HCT116 (cell line): ENCODE data around the gene NOTCH4. TPM values are rescaled to one million over a fixed set of nuclear protein-coding genes. Genes with fewer than 3 reads are reported as not detected.

ENCODE experiments used
- ATAC-seq: fragments of 200-7000 bp; cut with Tn5 transposase; 2 replicates; pipeline ENCODE4 v1.9.1; 2020; ENCODE audit warnings: mild to moderate bottlenecking, moderate library complexity
- BruUV-seq: library from RNA; stranded (reverse); fragments of 400-500 nt; replicated peaks from 2 replicates; lab custom pipeline; 2021; lab: Mats Ljungman, UMichigan
- CTCF ChIA-PET: fragments of 300-600 bp; sonication (Branson Sonifier 250); formaldehyde crosslinking; loops from one replicate; lab custom pipeline; 2021; ENCODE audit warnings: antibody characterized with exemption; lab: Charles Lee
- POLR2A ChIA-PET: fragments of 300-600, 350-600 bp; sonication (Branson Sonifier 250); formaldehyde crosslinking; loops from one replicate; lab custom pipeline; 2021; ENCODE audit warnings: antibody characterized with exemption; lab: Charles Lee
- RAD21 ChIA-PET, 2 experiments: fragments of 300-600 bp; sonication (Branson Sonifier 250); formaldehyde crosslinking; loops; one replicate each; lab custom pipeline; 2023; ENCODE audit warnings: low total read pairs in 2 of 2; ENCODE audit not compliant: uncharacterized antibody in 2 of 2, unreplicated experiment in 2 of 2, low non-redundant PET in 1 of 2; lab: Charles Lee
- DNase-seq: peaks from one replicate; pipeline ENCODE4 v3.0.0-alpha.2; 2010; ENCODE audit warnings: low read depth, low spot score
- H2AFZ ChIP-seq: fragments of 200-600 bp; shearing (Covaris generic), sonication (generic); 2 replicates; pipeline ENCODE4 v1.6.1; 2017; ENCODE audit warnings: low read depth, mixed run types, mixed read lengths, antibody characterized with exemption, low read length; ENCODE audit not compliant: poor library complexity, severe bottlenecking
- H3K27ac ChIP-seq: 2 replicates; pipeline ENCODE4 v1.5.1; 2012; ENCODE audit warnings: low read depth, low read length
- H3K27me3 ChIP-seq: fragments of 200-600 bp; sonication (generic); 2 replicates; pipeline ENCODE4 v1.6.1; 2016; ENCODE audit warnings: mixed run types, low read length, mixed read lengths; ENCODE audit not compliant: insufficient read depth
- H3K36me3 ChIP-seq, 2 experiments: fragments of 200-500 bp in 1 of 2; fragments of 200-600 bp in 1 of 2; sonication (Bioruptor generic) in 1 of 2; sonication (generic) in 1 of 2; 2 replicates each; pipeline versions ENCODE4 v1.5.1 to v1.6.1; 2014 to 2016; ENCODE audit warnings: low read length in 2 of 2, inconsistent platforms in 1 of 2, mixed read lengths in 1 of 2, mixed run types in 1 of 2; ENCODE audit not compliant: insufficient read depth in 2 of 2, control insufficient read depth in 1 of 2
- H3K4me1 ChIP-seq, 2 experiments: fragments of 200-600 bp in 1 of 2; sonication (generic) in 1 of 2; 2 replicates each; pipeline versions ENCODE4 v1.5.1 to v1.6.1; 2012 to 2017; ENCODE audit warnings: low read length in 2 of 2, inconsistent platforms in 1 of 2, mild to moderate bottlenecking in 1 of 2, mixed read lengths in 1 of 2, mixed run types in 1 of 2, moderate library complexity in 1 of 2; ENCODE audit not compliant: insufficient read depth in 2 of 2, control insufficient read depth in 1 of 2
- H3K4me2 ChIP-seq: fragments of 200-600 bp; sonication (generic); 2 replicates; pipeline ENCODE4 v1.6.1; 2017; ENCODE audit warnings: mixed run types, low read length, mixed read lengths
- H3K4me3 ChIP-seq, 2 experiments: fragments of 200-600 bp in 1 of 2; sonication (generic) in 1 of 2; replicated peaks in 1 of 2; 2 replicates each; pipeline ENCODE4 v1.5.1; 2011 to 2016; ENCODE audit warnings: low read length in 2 of 2, control low read depth in 1 of 2, low read depth in 1 of 2, mild to moderate bottlenecking in 1 of 2, mixed read lengths in 1 of 2, mixed run types in 1 of 2
- H3K79me2 ChIP-seq: fragments of 200-600 bp; sonication (generic); 2 replicates; pipeline ENCODE4 v1.6.1; 2017; ENCODE audit warnings: mild to moderate bottlenecking, mixed run types, low read length, moderate library complexity, mixed read lengths; ENCODE audit not compliant: insufficient read depth
- H3K9ac ChIP-seq: fragments of 200-600 bp; sonication (generic); 2 replicates; pipeline ENCODE4 v1.6.1; 2016; ENCODE audit warnings: low read length, mixed read lengths
- H3K9me2 ChIP-seq: fragments of 200-600 bp; sonication (generic), shearing (Covaris generic); 2 replicates; pipeline ENCODE4 v1.6.1; 2017; ENCODE audit warnings: mixed run types, mild to moderate bottlenecking, moderate library complexity; ENCODE audit not compliant: insufficient read depth
- H3K9me3 ChIP-seq, 2 experiments: fragments of 200-500 bp in 1 of 2; fragments of 200-600 bp in 1 of 2; sonication (Bioruptor generic) in 1 of 2; sonication (generic) in 1 of 2; 2 replicates each; pipeline ENCODE4 v1.6.1; 2014 to 2017; ENCODE audit warnings: low read length in 2 of 2, mixed read lengths in 2 of 2, inconsistent platforms in 1 of 2, low read depth in 1 of 2, mild to moderate bottlenecking in 1 of 2, mixed run types in 1 of 2, moderate library complexity in 1 of 2; ENCODE audit not compliant: control insufficient read depth in 1 of 2, insufficient read depth in 1 of 2
- H4K20me1 ChIP-seq: fragments of 200-600 bp; sonication (generic), shearing (Covaris generic); 2 replicates; pipeline ENCODE4 v1.6.1; 2017; ENCODE audit warnings: mixed run types, mild to moderate bottlenecking, moderate library complexity; ENCODE audit not compliant: insufficient read depth
- ATF3 ChIP-seq: IDR thresholded peaks from 2 replicates; pipeline ENCODE4 v1.6.1; 2012
- CBX3 ChIP-seq: IDR thresholded peaks from 2 replicates; pipeline ENCODE4 v1.6.1; 2012; ENCODE audit warnings: low read depth
- CEBPB ChIP-seq: IDR thresholded peaks from 2 replicates; pipeline ENCODE4 v1.6.1; 2012; ENCODE audit warnings: low read depth
- CTCF ChIP-seq, 3 experiments: fragments of 200-600 bp in 1 of 3; sonication (generic) in 1 of 3; IDR thresholded peaks in 2 of 3; conservative IDR thresholded peaks in 1 of 3; 2 replicates each; pipeline ENCODE4 v1.5.1; 2012 to 2017; ENCODE audit warnings: low read depth in 2 of 3, low read length in 2 of 3, antibody characterized with exemption in 1 of 3, borderline replicate concordance in 1 of 3, control low read depth in 1 of 3, mild to moderate bottlenecking in 1 of 3, mixed read lengths in 1 of 3, mixed run types in 1 of 3, moderate library complexity in 1 of 3; ENCODE audit not compliant: insufficient read depth in 1 of 3
- EGR1 ChIP-seq: IDR thresholded peaks from 2 replicates; pipeline ENCODE4 v1.6.1; 2012; ENCODE audit warnings: low read depth
- ELF1 ChIP-seq: IDR thresholded peaks from 2 replicates; pipeline ENCODE4 v1.6.1; 2012; ENCODE audit warnings: low read depth, borderline replicate concordance
- EZH2 ChIP-seq: fragments of 200-600 bp; sonication (generic); IDR thresholded peaks from 2 replicates; pipeline ENCODE4 v1.6.1; 2017; ENCODE audit warnings: antibody characterized with exemption, mixed run types
- REST ChIP-seq: IDR thresholded peaks from 2 replicates; pipeline ENCODE4 v1.6.1; 2012; ENCODE audit warnings: low read depth
- SP1 ChIP-seq: IDR thresholded peaks from 2 replicates; pipeline ENCODE4 v1.6.1; 2012; ENCODE audit warnings: low read depth
- SRF ChIP-seq: IDR thresholded peaks from 2 replicates; pipeline ENCODE4 v1.6.1; 2012; ENCODE audit warnings: low read depth
- TCF7L2 ChIP-seq: IDR thresholded peaks from 2 replicates; pipeline ENCODE4 v1.7.0; 2011; ENCODE audit warnings: borderline replicate concordance, inconsistent platforms; ENCODE audit not compliant: insufficient read depth, insufficient read length; ENCODE audit errors: extremely low read depth
- ZFX ChIP-seq: fragments of 450-650 bp; IDR thresholded peaks from 2 replicates; pipeline ENCODE4 v1.6.1; 2017
- ZNF274 ChIP-seq: fragments of 200-500 bp; sonication (Bioruptor generic); IDR thresholded peaks from 2 replicates; pipeline ENCODE4 v1.6.1; 2014; ENCODE audit warnings: mild to moderate bottlenecking, low read depth, low read length, inconsistent platforms
- intact Hi-C: fragments of 100-400 bp; cut with micrococcal nuclease; formaldehyde crosslinking; loops from 2 replicates; pipeline ENCODE4 v1.10.0; 2022
- total RNA-seq: library from RNA; stranded (reverse); gene quantifications from one replicate; pipeline ENCODE4 v1.2.1, GENCODE V29; 2021; ENCODE audit not compliant: unreplicated experiment

Gene NOTCH4
- total RNA-seq, 1 experiment from 2014 or later = 0.81 TPM

- Histone ChIP-seq H3K4me3 (no peak overlapping the region), H3K4me2 (no peak overlapping the region), H4K20me1 (no peaks in the 10 kb centered on the region), H3K36me3 (peaks cover 9 to 13% of the 10 kb centered on the region in 2 experiments; a peak in 3 of 4 replicates), H3K27ac (no peak overlapping the region), H3K79me2 (peaks cover 8% of the 10 kb centered on the region; the same call in 1 of the 2 replicates), H3K9ac (no peak overlapping the region), H3K4me1 (peaks cover 10 to 39% of the 10 kb centered on the region in 2 experiments), H3K27me3 (no peaks in the 10 kb centered on the region), H2AFZ (no peak overlapping the region), H3K9me2 (no peaks in the 10 kb centered on the region), H3K9me3 (no peaks in the 10 kb centered on the region)
- BruUV-seq = no TSS peak
- DNase-seq = no peak
- ChIA-PET CTCF (no interaction called here), RAD21 (no interaction called here), POLR2A (interaction anchor here (1.0 to 1.3 kb wide), 2 partner anchors 9 to 14 kb away, joined by 3 to 4 read pairs; partner anchors contain the start of gene PBX2)
- ATAC-seq = no peak
- intact Hi-C loops = no loop called here
- TF ChIP-seq CBX3 = no peak
- TF ChIP-seq EGR1 = no peak
- TF ChIP-seq SRF = no peak
- TF ChIP-seq ELF1 = no peak
- no peak for TF ChIP-seq EZH2
- no peak for TF ChIP-seq ZNF274
- no peak for TF ChIP-seq ATF3
- no peak for TF ChIP-seq REST
- TF ChIP-seq ZFX = no peak
- TF ChIP-seq CTCF (IDR thresholded peaks at IDR 0.05 in 2 of 3, conservative IDR thresholded peaks at IDR 0.05 in 1 of 3; ENCODE audit: borderline replicate concordance in 1 of 3, insufficient read depth in 1 of 3, low read depth in 2 of 3, low read length in 2 of 3) = no peak
- no peak for TF ChIP-seq CEBPB
- no peak for TF ChIP-seq SP1
- TF ChIP-seq TCF7L2 = no peak
These were observed 41.8 kb downstream of the NOTCH4 start for GRCh38 chr6:32181915-32182529.
